GM18505 (cell line): ENCODE data around the gene DHX57.
A peak's percentile ranks its signal among the peaks of the same experiment; 100 is the strongest.
"Not testable (repeated sequence)": the region's sequence is repeated elsewhere in the genome, so short reads cannot be mapped to it uniquely, and the experiment has no call there.

ENCODE experiments used
- ATAC-seq: cut with Tn5 transposase; IDR thresholded peaks from one replicate; pipeline ENCODE4 v1.9.1; 2021; ENCODE audit not compliant: unreplicated experiment
- POLR2A ChIP-seq: IDR thresholded peaks from 4 replicates; pipeline ENCODE4 v1.6.1; 2011; ENCODE audit warnings: borderline replicate concordance; ENCODE audit not compliant: insufficient read depth, insufficient read length; ENCODE audit errors: extremely low read depth

Gene DHX57

GRCh38 chr2:38835990-38836389 is 39.7 kb downstream of the DHX57 start:
- peak; percentile 94 for ATAC-seq
- TF ChIP-seq POLR2A: no peak

DNA sequence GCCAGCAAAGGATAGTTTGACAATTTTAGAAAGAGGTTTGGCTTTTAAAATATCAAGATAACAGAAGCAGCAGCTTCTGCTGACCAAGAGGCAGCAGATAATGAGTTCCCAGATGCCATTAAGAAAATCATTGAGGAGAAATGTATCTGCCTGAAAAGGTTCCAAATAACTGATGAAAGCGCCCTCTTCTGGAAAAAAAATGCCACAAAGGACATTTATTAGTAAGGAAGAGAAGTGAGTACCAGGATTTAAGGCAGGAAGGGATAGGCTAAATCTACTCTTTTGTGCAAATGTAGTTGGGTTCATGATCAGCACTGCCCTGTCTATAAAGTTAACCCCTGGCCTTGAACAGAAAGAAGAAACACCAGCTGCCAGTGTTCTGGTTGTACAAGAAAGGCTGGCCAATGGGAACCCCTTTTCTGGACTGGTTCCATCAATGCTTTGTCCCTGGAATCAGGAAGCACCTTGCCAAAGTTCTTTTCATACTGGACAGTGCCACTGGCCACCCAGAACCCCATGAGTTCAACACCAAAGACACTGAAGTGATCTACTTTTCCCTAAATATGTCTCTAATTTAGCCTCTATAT is 40.6 kb downstream of the DHX57 start:
- no peak for TF ChIP-seq POLR2A
- no peak for ATAC-seq

DNA sequence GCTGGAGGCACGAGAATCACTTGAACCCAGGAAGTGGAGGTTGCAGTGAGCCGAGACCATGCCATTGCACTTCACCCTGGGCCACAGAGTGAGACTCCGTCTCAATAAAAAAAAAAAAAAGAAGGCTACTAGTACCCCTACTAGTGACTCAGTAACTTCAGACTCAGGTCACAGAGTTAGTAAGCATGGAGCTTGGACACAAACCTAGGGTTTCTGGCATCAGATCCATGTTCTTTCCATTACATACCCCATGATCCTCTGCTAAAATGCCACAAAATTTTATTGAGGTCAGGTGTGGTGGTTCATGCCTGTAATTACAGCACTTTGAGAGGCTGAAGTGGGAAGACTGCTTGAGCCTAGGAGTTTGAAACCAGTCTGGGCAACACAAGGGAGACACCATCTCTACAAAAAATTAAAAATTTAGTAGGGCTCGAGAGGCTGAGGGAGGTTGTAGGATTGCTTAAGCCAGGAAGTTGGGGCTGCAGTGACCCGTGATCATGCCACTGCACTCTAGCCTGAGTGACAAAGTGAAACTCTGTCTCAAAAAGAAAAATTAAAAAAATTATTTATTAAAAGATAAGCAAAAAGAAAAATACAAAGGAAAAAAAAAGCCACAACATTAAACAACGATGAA is 45.1 kb downstream of the DHX57 start:
- ATAC-seq: no peak
- TF ChIP-seq POLR2A: no peak

DNA sequence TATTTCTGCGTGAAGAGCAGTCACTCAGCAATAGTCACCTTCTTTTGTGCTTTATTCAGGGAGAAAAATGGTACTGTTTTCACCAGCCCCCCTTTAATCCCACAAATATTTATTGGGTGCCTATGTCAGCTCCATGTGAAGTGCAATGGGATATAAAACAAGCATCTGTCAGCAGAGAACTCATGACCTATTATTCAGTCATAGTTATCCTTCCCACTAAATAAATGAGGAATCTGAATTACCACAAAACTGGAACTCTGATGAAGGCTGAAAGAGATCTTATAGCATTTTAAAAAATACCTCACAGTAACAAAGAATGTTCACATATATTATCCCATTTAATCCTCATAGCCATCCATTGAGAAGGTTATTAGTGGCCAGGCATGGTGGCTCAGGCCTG is 45.8 kb downstream of the DHX57 start:
- ATAC-seq: no peak
- no peak for TF ChIP-seq POLR2A

DNA sequence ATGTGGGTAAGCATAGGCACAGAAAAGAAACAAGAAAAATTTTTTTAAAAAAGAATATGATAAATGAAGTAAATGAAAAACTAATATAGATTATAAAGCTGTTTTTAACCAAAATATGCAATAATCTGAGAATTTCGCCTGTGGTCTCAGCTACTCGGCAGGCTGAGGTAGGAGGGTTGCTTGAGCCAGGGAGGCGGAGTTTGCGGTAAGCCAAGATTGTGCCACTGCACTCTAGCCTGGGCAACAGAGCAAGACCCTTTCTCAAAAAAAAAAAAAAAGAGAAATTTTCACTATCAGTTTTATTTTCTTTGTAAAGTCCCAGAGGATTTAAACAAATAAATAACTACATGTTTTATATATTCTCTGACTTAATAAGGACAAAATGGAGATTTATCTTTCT is 47.3 kb downstream of the DHX57 start:
- TF ChIP-seq POLR2A: no peak
- ATAC-seq: no peak

GRCh38 chr2:38827539-38828145 is 48.1 kb downstream of the DHX57 start:
- not testable (repeated sequence) for ATAC-seq

DNA sequence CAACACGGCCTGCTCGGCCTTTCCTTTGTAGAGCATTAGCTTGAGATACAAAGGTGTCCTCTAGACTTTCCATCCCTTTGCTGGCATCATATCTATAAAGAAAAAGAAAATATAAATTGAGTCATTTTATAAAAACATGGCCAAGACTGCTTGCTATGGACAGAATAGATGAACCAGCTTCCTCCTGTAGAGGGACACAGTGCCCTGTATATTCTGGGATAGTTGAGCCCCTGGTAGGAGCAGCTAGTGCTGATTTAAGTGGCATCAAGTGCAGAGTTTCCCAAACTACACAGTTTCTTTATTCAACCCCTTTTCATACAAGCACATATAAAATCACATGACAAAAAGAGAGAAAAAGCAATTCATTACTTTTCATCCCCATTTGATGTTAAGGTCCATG is 49.8 kb downstream of the DHX57 start:
- TF ChIP-seq POLR2A: no peak
- ATAC-seq: no peak

GRCh38 chr2:38824906-38825305 is 50.8 kb downstream of the DHX57 start:
- ATAC-seq: no peak
- no peak for TF ChIP-seq POLR2A

DNA sequence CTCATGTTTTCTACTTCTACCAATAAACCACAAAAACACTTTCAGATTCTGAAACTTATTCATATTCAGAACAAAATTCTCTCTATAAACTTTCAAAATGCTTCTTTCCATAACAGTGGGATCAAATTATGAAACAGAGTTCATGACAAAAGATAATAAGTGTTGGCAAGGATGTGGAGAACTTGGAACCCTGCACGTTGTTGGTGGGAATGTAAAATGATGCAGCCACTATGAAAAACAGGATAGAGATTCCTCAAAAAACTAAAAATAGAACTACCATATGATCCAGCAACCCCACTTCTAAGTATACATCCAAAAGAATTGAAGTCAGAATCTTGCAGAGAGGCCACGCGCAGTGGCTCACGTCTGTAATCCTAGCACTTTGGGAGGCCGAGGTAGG is 52.3 kb downstream of the DHX57 start:
- no peak for TF ChIP-seq POLR2A
- no peak for ATAC-seq

- TF ChIP-seq POLR2A: no peak
- no peak for ATAC-seq
Measured at GRCh38 chr2:38818565-38818964, 57.2 kb downstream of the DHX57 start.

DNA sequence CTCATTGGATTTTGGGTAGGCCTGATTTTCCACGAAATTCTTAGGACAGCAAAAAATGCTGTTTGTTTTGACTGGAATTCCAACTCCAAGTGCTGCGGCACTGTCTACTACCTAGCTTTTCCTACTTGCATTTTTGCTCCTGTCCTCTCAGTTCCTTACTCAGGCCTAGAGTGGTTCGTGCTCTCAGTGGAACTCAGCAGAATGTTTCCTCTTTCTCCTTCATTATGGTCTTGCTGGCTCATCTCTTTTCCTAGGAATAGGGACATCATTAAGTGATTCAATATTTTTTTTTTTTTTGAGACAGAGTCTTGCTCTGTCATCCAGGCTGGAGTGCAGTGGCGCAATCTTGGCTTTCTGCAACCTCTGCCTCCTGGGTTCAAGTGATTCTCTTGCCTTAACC is 59.8 kb downstream of the DHX57 start:
- TF ChIP-seq POLR2A: no peak

GRCh38 chr2:38810488-38810887 is 65.2 kb downstream of the DHX57 start:
- no peak for ATAC-seq
- no peak for TF ChIP-seq POLR2A

More for the DNA sequence above, 59.8 kb downstream of the DHX57 start:
- ATAC-seq: no peak

DNA sequence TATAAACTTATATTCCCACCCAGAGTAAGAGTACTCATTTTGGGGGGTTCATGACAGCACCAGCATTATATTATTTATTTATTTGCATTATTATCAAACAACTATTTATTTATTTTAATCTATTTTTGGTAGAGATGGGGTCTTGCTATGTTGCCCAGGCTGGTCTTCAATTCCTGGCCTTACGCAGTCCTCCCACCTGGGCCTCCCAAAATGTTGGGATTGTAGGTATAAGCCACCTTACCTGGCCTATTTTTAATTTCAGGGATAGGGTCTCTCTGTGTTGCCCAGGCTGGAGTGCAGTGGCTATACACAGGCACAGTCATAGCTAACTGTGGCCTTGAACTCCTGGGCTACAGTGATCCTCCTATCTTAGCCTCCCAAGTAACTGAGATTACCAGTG is 67.1 kb downstream of the DHX57 start:
- ATAC-seq: no peak
- no peak for TF ChIP-seq POLR2A

- no peak for TF ChIP-seq POLR2A
- ATAC-seq: no peak
Measured at GRCh38 chr2:38806733-38807059, 69.0 kb downstream of the DHX57 start.
